Parathyroid adenoma (tissue), 2 donors: ENCODE data around the gene STOML1.

ENCODE experiments used
- H2AFZ ChIP-seq: fragments of 300-600 bp; sonication (generic); one replicate; pipeline ENCODE4 v1.7.0; 2017; ENCODE audit warnings: antibody characterized with exemption, mild to moderate bottlenecking
- H3K27ac ChIP-seq: fragments of 300-600 bp; sonication (generic); one replicate; pipeline ENCODE4 v1.7.0; 2017
- H3K27me3 ChIP-seq: fragments of 300-600 bp; sonication (generic); one replicate; pipeline ENCODE4 v1.7.0; 2017; ENCODE audit warnings: low read length; ENCODE audit not compliant: control insufficient read depth, insufficient read depth
- H3K36me3 ChIP-seq: fragments of 300-600 bp; sonication (generic); one replicate; pipeline ENCODE4 v1.7.0; 2017; ENCODE audit warnings: low read length; ENCODE audit not compliant: control insufficient read depth, insufficient read depth
- H3K4me1 ChIP-seq: fragments of 300-600 bp; sonication (generic); one replicate; pipeline ENCODE4 v1.7.0; 2017; ENCODE audit warnings: control low read depth
- H3K4me2 ChIP-seq: fragments of 300-600 bp; sonication (generic); one replicate; pipeline ENCODE4 v1.7.0; 2017; ENCODE audit warnings: low read length
- H3K4me3 ChIP-seq: fragments of 300-600 bp; sonication (generic); one replicate; pipeline ENCODE4 v1.7.0; 2017; ENCODE audit warnings: low read depth, low read length
- H3K79me2 ChIP-seq: fragments of 300-600 bp; sonication (generic); one replicate; pipeline ENCODE4 v1.7.0; 2017; ENCODE audit warnings: control low read depth
- H3K9ac ChIP-seq: fragments of 300-600 bp; sonication (generic); one replicate; pipeline ENCODE4 v1.7.0; 2017; ENCODE audit warnings: mild to moderate bottlenecking
- H3K9me3 ChIP-seq: fragments of 300-600 bp; sonication (generic); one replicate; pipeline ENCODE4 v1.7.0; 2017; ENCODE audit warnings: low read length; ENCODE audit not compliant: control insufficient read depth
- CTCF ChIP-seq: fragments of 300-600 bp; sonication (generic); IDR thresholded peaks from one replicate; pipeline ENCODE4 v1.7.0; 2017; ENCODE audit warnings: antibody characterized with exemption, mild to moderate bottlenecking
- donor health status: primary hyperparathyroidism.

The STOML1 gene

GRCh38 chr15:73991260-73991659 is 835 bp downstream of the STOML1 start:
- no peak overlapping the region for H3K9ac ChIP-seq
- TF ChIP-seq CTCF, result no peak
- peaks cover 4% of the 10 kb centered on the region for H3K4me1 ChIP-seq
- H3K4me3 ChIP-seq, result peak overlapping the region; percentile 65
- peak overlapping the region; percentile 90 for H3K4me2 ChIP-seq
- no peaks in the 10 kb centered on the region for H3K27me3 ChIP-seq
- H3K9me3 ChIP-seq, result no peaks in the 10 kb centered on the region
- no peaks in the 10 kb centered on the region for H3K36me3 ChIP-seq
- no peak overlapping the region for H2AFZ ChIP-seq
- peak overlapping the region; percentile 83 for H3K27ac ChIP-seq
- H3K79me2 ChIP-seq, result peaks cover 2% of the 10 kb centered on the region

- TF ChIP-seq CTCF, result no peak
- H3K4me2 ChIP-seq, result no peak overlapping the region
- no peak overlapping the region for H3K4me3 ChIP-seq
- H2AFZ ChIP-seq, result no peak overlapping the region
- H3K27ac ChIP-seq, result peak overlapping the region; percentile 83
- H3K79me2 ChIP-seq, result peaks cover 2% of the 10 kb centered on the region
- H3K36me3 ChIP-seq, result no peaks in the 10 kb centered on the region
- H3K4me1 ChIP-seq, result peaks cover 4% of the 10 kb centered on the region
- no peaks in the 10 kb centered on the region for H3K9me3 ChIP-seq
- no peak overlapping the region for H3K9ac ChIP-seq
- no peaks in the 10 kb centered on the region for H3K27me3 ChIP-seq
These were observed 1.7 kb downstream of the STOML1 start for GRCh38 chr15:73990250-73991005.

GRCh38 chr15:73989001-73989798 is 2.9 kb downstream of the STOML1 start:
- H2AFZ ChIP-seq, result no peak overlapping the region
- no peak overlapping the region for H3K9ac ChIP-seq
- no peak overlapping the region for H3K4me3 ChIP-seq
- no peaks in the 10 kb centered on the region for H3K36me3 ChIP-seq
- H3K9me3 ChIP-seq, result no peaks in the 10 kb centered on the region
- peak overlapping the region; percentile 49 for H3K27ac ChIP-seq
- no peak for TF ChIP-seq CTCF
- H3K4me2 ChIP-seq, result no peak overlapping the region
- peaks cover 2% of the 10 kb centered on the region for H3K4me1 ChIP-seq
- H3K79me2 ChIP-seq, result peaks cover 2% of the 10 kb centered on the region
- no peaks in the 10 kb centered on the region for H3K27me3 ChIP-seq

- Histone ChIP-seq H3K9ac (no peak overlapping the region), H3K36me3 (no peaks in the 10 kb centered on the region), H2AFZ (no peak overlapping the region), H3K27me3 (no peaks in the 10 kb centered on the region), H3K4me2 (no peak overlapping the region), H3K79me2 (peaks cover 2% of the 10 kb centered on the region), H3K4me1 (peaks cover 3% of the 10 kb centered on the region), H3K27ac (peak overlapping the region; percentile 49), H3K9me3 (no peaks in the 10 kb centered on the region), H3K4me3 (no peak overlapping the region)
- no peak for TF ChIP-seq CTCF
These were observed 3.6 kb downstream of the STOML1 start for GRCh38 chr15:73988445-73988969.
